Measurements from ENCODE around the gene MAGEB5.
"Not testable (repeated sequence)": the region's sequence is repeated elsewhere in the genome, so short reads cannot be mapped to it uniquely, and the experiment has no call there.

MAGEB5 gene

GRCh38 chrX:26215869-26216268, at the start of gene MAGEB5:
Gene MAGEB5, plus strand, starts transcription at chrX:26216169. Its CDS starts 1,133 bp downstream, at chrX:26217302.
- DNase-seq: no peak

GRCh38 chrX:26192204-26192603, 23.8 kb upstream of the MAGEB5 start, which contains the start of gene MAGEB6:
Gene MAGEB6, plus strand, starts transcription at chrX:26192440. Its CDS starts 1,407 bp downstream, at chrX:26193847.
- DNase-seq: no peak

GRCh38 chrX:26203561-26203960, 12.4 kb upstream of the MAGEB5 start:
- no peak for DNase-seq

- not testable (repeated sequence) for DNase-seq
Measured at GRCh38 chrX:26204717-26205116, 11.3 kb upstream of the MAGEB5 start.

- no peak for DNase-seq
Measured at GRCh38 chrX:26208012-26208411, 8.0 kb upstream of the MAGEB5 start.

- no peak for DNase-seq
Measured at GRCh38 chrX:26219351-26219750, 3.4 kb downstream of the MAGEB5 start.

- DNase-seq: no peak
Measured at GRCh38 chrX:26234177-26234576, 18.2 kb downstream of the MAGEB5 start.

GRCh38 chrX:26253526-26253925, 37.6 kb downstream of the MAGEB5 start:
- DNase-seq: no peak

GRCh38 chrX:26254436-26254835, 38.5 kb downstream of the MAGEB5 start:
- DNase-seq: no peak

GRCh38 chrX:26262121-26262523, 46.2 kb downstream of the MAGEB5 start:
- no peak for DNase-seq

All from SHP77 (cell line).